ENCODE results near the gene PIGT.

DNA sequence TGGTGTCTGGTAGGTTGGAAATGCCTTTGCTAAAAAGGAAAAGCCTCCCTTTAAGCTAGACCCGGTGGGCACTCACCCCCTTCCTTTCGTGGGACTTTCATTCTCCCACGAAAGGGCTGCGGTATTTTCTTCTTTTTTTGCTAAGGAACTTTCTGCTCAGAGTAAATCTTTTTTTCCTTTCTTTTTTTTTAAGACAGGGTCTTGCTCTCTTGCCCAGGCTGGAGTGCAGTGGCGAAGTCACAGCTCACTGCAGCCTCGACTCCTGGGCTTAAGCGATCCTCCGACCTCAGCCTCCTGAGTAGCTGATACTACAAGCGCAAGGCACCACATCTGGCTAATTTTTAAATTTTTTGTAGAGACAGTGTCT is 41.9 kb upstream of the PIGT start:
- TF ChIP-seq, protein P1, sequence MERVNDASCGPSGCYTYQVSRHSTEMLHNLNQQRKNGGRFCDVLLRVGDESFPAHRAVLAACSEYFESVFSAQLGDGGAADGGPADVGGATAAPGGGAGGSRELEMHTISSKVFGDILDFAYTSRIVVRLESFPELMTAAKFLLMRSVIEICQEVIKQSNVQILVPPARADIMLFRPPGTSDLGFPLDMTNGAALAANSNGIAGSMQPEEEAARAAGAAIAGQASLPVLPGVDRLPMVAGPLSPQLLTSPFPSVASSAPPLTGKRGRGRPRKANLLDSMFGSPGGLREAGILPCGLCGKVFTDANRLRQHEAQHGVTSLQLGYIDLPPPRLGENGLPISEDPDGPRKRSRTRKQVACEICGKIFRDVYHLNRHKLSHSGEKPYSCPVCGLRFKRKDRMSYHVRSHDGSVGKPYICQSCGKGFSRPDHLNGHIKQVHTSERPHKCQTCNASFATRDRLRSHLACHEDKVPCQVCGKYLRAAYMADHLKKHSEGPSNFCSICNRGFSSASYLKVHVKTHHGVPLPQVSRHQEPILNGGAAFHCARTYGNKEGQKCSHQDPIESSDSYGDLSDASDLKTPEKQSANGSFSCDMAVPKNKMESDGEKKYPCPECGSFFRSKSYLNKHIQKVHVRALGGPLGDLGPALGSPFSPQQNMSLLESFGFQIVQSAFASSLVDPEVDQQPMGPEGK (CRISPR knock-in tag; IDR thresholded peaks at IDR 0.05; ENCODE audit: borderline replicate concordance): no peak
- TF ChIP-seq ZFP3 (CRISPR knock-in tag; IDR thresholded peaks at IDR 0.05) (no peak), SNAI2 (CRISPR knock-in tag; IDR thresholded peaks at IDR 0.05) (no peak)

Data from SK-N-SH treated with all-trans-retinoic acid at 6 μM for 48 hours (cell line).